C4-2B (cell line): ENCODE data around the gene NFU1.

ENCODE experiments used
- ZFX ChIP-seq: fragments of 450-650 bp; IDR thresholded peaks from 2 replicates; pipeline ENCODE4 v1.6.1; 2017
- TF ChIP-seq, protein P1 (sequence below): fragments of 450-650 bp; conservative IDR thresholded peaks from 2 replicates; pipeline ENCODE4 v1.5.1; 2017; ENCODE audit warnings: mild to moderate bottlenecking

DNA sequence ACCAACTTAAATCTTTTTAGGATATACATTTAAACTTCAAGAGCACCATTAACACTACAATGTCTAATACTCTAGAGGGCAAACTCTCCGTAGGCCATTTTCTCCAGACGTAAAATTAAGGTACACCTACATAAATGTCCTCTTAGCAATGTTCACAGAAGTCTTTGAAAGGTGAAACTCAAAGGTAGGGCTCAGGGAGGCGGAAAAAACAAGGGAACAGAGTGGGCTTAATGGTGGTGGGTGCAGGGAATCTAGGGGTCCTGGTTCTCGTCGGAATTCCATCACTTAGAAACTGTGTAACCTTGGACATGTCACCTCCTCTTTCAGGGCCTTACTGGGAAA is 668 bp downstream of the NFU1 start:
- TF ChIP-seq, protein P1, sequence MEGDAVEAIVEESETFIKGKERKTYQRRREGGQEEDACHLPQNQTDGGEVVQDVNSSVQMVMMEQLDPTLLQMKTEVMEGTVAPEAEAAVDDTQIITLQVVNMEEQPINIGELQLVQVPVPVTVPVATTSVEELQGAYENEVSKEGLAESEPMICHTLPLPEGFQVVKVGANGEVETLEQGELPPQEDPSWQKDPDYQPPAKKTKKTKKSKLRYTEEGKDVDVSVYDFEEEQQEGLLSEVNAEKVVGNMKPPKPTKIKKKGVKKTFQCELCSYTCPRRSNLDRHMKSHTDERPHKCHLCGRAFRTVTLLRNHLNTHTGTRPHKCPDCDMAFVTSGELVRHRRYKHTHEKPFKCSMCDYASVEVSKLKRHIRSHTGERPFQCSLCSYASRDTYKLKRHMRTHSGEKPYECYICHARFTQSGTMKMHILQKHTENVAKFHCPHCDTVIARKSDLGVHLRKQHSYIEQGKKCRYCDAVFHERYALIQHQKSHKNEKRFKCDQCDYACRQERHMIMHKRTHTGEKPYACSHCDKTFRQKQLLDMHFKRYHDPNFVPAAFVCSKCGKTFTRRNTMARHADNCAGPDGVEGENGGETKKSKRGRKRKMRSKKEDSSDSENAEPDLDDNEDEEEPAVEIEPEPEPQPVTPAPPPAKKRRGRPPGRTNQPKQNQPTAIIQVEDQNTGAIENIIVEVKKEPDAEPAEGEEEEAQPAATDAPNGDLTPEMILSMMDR: no peak
- TF ChIP-seq ZFX: no peak
